HCT116 (cell line): ENCODE results near the gene C15orf62. TPM values are rescaled to one million over a fixed set of nuclear protein-coding genes. Genes with fewer than 3 reads are reported as not detected.

Source experiments
- ATAC-seq: fragments of 200-7000 bp; cut with Tn5 transposase; 2 replicates; pipeline ENCODE4 v1.9.1; 2020; ENCODE audit warnings: mild to moderate bottlenecking, moderate library complexity
- BruUV-seq: library from RNA; stranded (reverse); fragments of 400-500 nt; replicated peaks from 2 replicates; lab custom pipeline; 2021; lab: Mats Ljungman, UMichigan
- CTCF ChIA-PET: fragments of 300-600 bp; sonication (Branson Sonifier 250); formaldehyde crosslinking; loops from one replicate; lab custom pipeline; 2021; ENCODE audit warnings: antibody characterized with exemption; lab: Charles Lee
- POLR2A ChIA-PET: fragments of 300-600, 350-600 bp; sonication (Branson Sonifier 250); formaldehyde crosslinking; loops from one replicate; lab custom pipeline; 2021; ENCODE audit warnings: antibody characterized with exemption; lab: Charles Lee
- RAD21 ChIA-PET, 2 experiments: fragments of 300-600 bp; sonication (Branson Sonifier 250); formaldehyde crosslinking; loops; one replicate each; lab custom pipeline; 2023; ENCODE audit warnings: low total read pairs in 2 of 2; ENCODE audit not compliant: uncharacterized antibody in 2 of 2, unreplicated experiment in 2 of 2, low non-redundant PET in 1 of 2; lab: Charles Lee
- DNase-seq: peaks from one replicate; pipeline ENCODE4 v3.0.0-alpha.2; 2010; ENCODE audit warnings: low read depth, low spot score
- H2AFZ ChIP-seq: fragments of 200-600 bp; shearing (Covaris generic), sonication (generic); 2 replicates; pipeline ENCODE4 v1.6.1; 2017; ENCODE audit warnings: low read depth, mixed run types, mixed read lengths, antibody characterized with exemption, low read length; ENCODE audit not compliant: poor library complexity, severe bottlenecking
- H3K27ac ChIP-seq: 2 replicates; pipeline ENCODE4 v1.5.1; 2012; ENCODE audit warnings: low read depth, low read length
- H3K27me3 ChIP-seq: fragments of 200-600 bp; sonication (generic); 2 replicates; pipeline ENCODE4 v1.6.1; 2016; ENCODE audit warnings: mixed run types, low read length, mixed read lengths; ENCODE audit not compliant: insufficient read depth
- H3K36me3 ChIP-seq, 2 experiments: fragments of 200-500 bp in 1 of 2; fragments of 200-600 bp in 1 of 2; sonication (Bioruptor generic) in 1 of 2; sonication (generic) in 1 of 2; 2 replicates each; pipeline versions ENCODE4 v1.5.1 to v1.6.1; 2014 to 2016; ENCODE audit warnings: low read length in 2 of 2, inconsistent platforms in 1 of 2, mixed read lengths in 1 of 2, mixed run types in 1 of 2; ENCODE audit not compliant: insufficient read depth in 2 of 2, control insufficient read depth in 1 of 2
- H3K4me1 ChIP-seq, 2 experiments: fragments of 200-600 bp in 1 of 2; sonication (generic) in 1 of 2; 2 replicates each; pipeline versions ENCODE4 v1.5.1 to v1.6.1; 2012 to 2017; ENCODE audit warnings: low read length in 2 of 2, inconsistent platforms in 1 of 2, mild to moderate bottlenecking in 1 of 2, mixed read lengths in 1 of 2, mixed run types in 1 of 2, moderate library complexity in 1 of 2; ENCODE audit not compliant: insufficient read depth in 2 of 2, control insufficient read depth in 1 of 2
- H3K4me2 ChIP-seq: fragments of 200-600 bp; sonication (generic); 2 replicates; pipeline ENCODE4 v1.6.1; 2017; ENCODE audit warnings: mixed run types, low read length, mixed read lengths
- H3K4me3 ChIP-seq, 2 experiments: fragments of 200-600 bp in 1 of 2; sonication (generic) in 1 of 2; replicated peaks in 1 of 2; 2 replicates each; pipeline ENCODE4 v1.5.1; 2011 to 2016; ENCODE audit warnings: low read length in 2 of 2, control low read depth in 1 of 2, low read depth in 1 of 2, mild to moderate bottlenecking in 1 of 2, mixed read lengths in 1 of 2, mixed run types in 1 of 2
- H3K79me2 ChIP-seq: fragments of 200-600 bp; sonication (generic); 2 replicates; pipeline ENCODE4 v1.6.1; 2017; ENCODE audit warnings: mild to moderate bottlenecking, mixed run types, low read length, moderate library complexity, mixed read lengths; ENCODE audit not compliant: insufficient read depth
- H3K9ac ChIP-seq: fragments of 200-600 bp; sonication (generic); 2 replicates; pipeline ENCODE4 v1.6.1; 2016; ENCODE audit warnings: low read length, mixed read lengths
- H3K9me2 ChIP-seq: fragments of 200-600 bp; sonication (generic), shearing (Covaris generic); 2 replicates; pipeline ENCODE4 v1.6.1; 2017; ENCODE audit warnings: mixed run types, mild to moderate bottlenecking, moderate library complexity; ENCODE audit not compliant: insufficient read depth
- H3K9me3 ChIP-seq, 2 experiments: fragments of 200-500 bp in 1 of 2; fragments of 200-600 bp in 1 of 2; sonication (Bioruptor generic) in 1 of 2; sonication (generic) in 1 of 2; 2 replicates each; pipeline ENCODE4 v1.6.1; 2014 to 2017; ENCODE audit warnings: low read length in 2 of 2, mixed read lengths in 2 of 2, inconsistent platforms in 1 of 2, low read depth in 1 of 2, mild to moderate bottlenecking in 1 of 2, mixed run types in 1 of 2, moderate library complexity in 1 of 2; ENCODE audit not compliant: control insufficient read depth in 1 of 2, insufficient read depth in 1 of 2
- H4K20me1 ChIP-seq: fragments of 200-600 bp; sonication (generic), shearing (Covaris generic); 2 replicates; pipeline ENCODE4 v1.6.1; 2017; ENCODE audit warnings: mixed run types, mild to moderate bottlenecking, moderate library complexity; ENCODE audit not compliant: insufficient read depth
- CBX3 ChIP-seq: IDR thresholded peaks from 2 replicates; pipeline ENCODE4 v1.6.1; 2012; ENCODE audit warnings: low read depth
- CEBPB ChIP-seq: IDR thresholded peaks from 2 replicates; pipeline ENCODE4 v1.6.1; 2012; ENCODE audit warnings: low read depth
- CTCF ChIP-seq, 3 experiments: fragments of 200-600 bp in 1 of 3; sonication (generic) in 1 of 3; IDR thresholded peaks in 2 of 3; conservative IDR thresholded peaks in 1 of 3; 2 replicates each; pipeline ENCODE4 v1.5.1; 2012 to 2017; ENCODE audit warnings: low read depth in 2 of 3, low read length in 2 of 3, antibody characterized with exemption in 1 of 3, borderline replicate concordance in 1 of 3, control low read depth in 1 of 3, mild to moderate bottlenecking in 1 of 3, mixed read lengths in 1 of 3, mixed run types in 1 of 3, moderate library complexity in 1 of 3; ENCODE audit not compliant: insufficient read depth in 1 of 3
- EZH2 ChIP-seq: fragments of 200-600 bp; sonication (generic); IDR thresholded peaks from 2 replicates; pipeline ENCODE4 v1.6.1; 2017; ENCODE audit warnings: antibody characterized with exemption, mixed run types
- EZH2phosphoT487 ChIP-seq: fragments of 200-600 bp; IDR thresholded peaks from 2 replicates; pipeline ENCODE4 v1.6.1; 2018; ENCODE audit warnings: antibody characterized with exemption, borderline replicate concordance
- JUND ChIP-seq: IDR thresholded peaks from 2 replicates; pipeline ENCODE4 v1.6.1; 2012
- MAX ChIP-seq: IDR thresholded peaks from 2 replicates; pipeline ENCODE4 v1.6.1; 2012
- POLR2A ChIP-seq: IDR thresholded peaks from 2 replicates; pipeline ENCODE4 v1.7.0; 2011; ENCODE audit warnings: borderline replicate concordance; ENCODE audit not compliant: insufficient read depth, insufficient read length; ENCODE audit errors: extremely low read depth
- RAD21 ChIP-seq: IDR thresholded peaks from 2 replicates; pipeline ENCODE4 v1.6.1; 2012; ENCODE audit warnings: low read depth, mild to moderate bottlenecking
- REST ChIP-seq: IDR thresholded peaks from 2 replicates; pipeline ENCODE4 v1.6.1; 2012; ENCODE audit warnings: low read depth
- SIN3A ChIP-seq: IDR thresholded peaks from 2 replicates; pipeline ENCODE4 v1.6.1; 2012; ENCODE audit warnings: low read depth
- SP1 ChIP-seq: IDR thresholded peaks from 2 replicates; pipeline ENCODE4 v1.6.1; 2012; ENCODE audit warnings: low read depth
- SRF ChIP-seq: IDR thresholded peaks from 2 replicates; pipeline ENCODE4 v1.6.1; 2012; ENCODE audit warnings: low read depth
- TCF7L2 ChIP-seq: IDR thresholded peaks from 2 replicates; pipeline ENCODE4 v1.7.0; 2011; ENCODE audit warnings: borderline replicate concordance, inconsistent platforms; ENCODE audit not compliant: insufficient read depth, insufficient read length; ENCODE audit errors: extremely low read depth
- YY1 ChIP-seq: IDR thresholded peaks from 2 replicates; pipeline ENCODE4 v1.6.1; 2011; ENCODE audit warnings: low read length, low read depth, moderate library complexity, mild to moderate bottlenecking; ENCODE audit not compliant: insufficient replicate concordance; ENCODE audit errors: extremely low read depth
- ZFX ChIP-seq: fragments of 450-650 bp; IDR thresholded peaks from 2 replicates; pipeline ENCODE4 v1.6.1; 2017
- ZNF274 ChIP-seq: fragments of 200-500 bp; sonication (Bioruptor generic); IDR thresholded peaks from 2 replicates; pipeline ENCODE4 v1.6.1; 2014; ENCODE audit warnings: mild to moderate bottlenecking, low read depth, low read length, inconsistent platforms
- intact Hi-C: fragments of 100-400 bp; cut with micrococcal nuclease; formaldehyde crosslinking; loops from 2 replicates; pipeline ENCODE4 v1.10.0; 2022
- total RNA-seq: library from RNA; stranded (reverse); gene quantifications from one replicate; pipeline ENCODE4 v1.2.1, GENCODE V29; 2021; ENCODE audit not compliant: unreplicated experiment
- TF ChIP-seq, protein P1 (sequence below): IDR thresholded peaks from 2 replicates; pipeline ENCODE4 v1.6.1; 2012
- TF ChIP-seq, protein P2 (sequence below): IDR thresholded peaks from 2 replicates; pipeline ENCODE4 v1.6.1; 2011; ENCODE audit warnings: mild to moderate bottlenecking, low read length, moderate library complexity; ENCODE audit not compliant: insufficient replicate concordance; ENCODE audit errors: extremely low read depth

The C15orf62 gene
- total RNA-seq, 1 experiment from 2014 or later, result 0.10 TPM

GRCh38 chr15:40766194-40766815, 3.5 kb upstream of the C15orf62 start:
- Histone ChIP-seq H3K36me3 (no peaks in the 10 kb centered on the region; a peak in 1 of 4 replicates), H3K9ac (no peak overlapping the region), H4K20me1 (no peaks in the 10 kb centered on the region), H3K9me3 (no peaks in the 10 kb centered on the region), H3K9me2 (no peaks in the 10 kb centered on the region), H3K4me3 (no peak overlapping the region), H2AFZ (no peak overlapping the region), H3K27ac (no peak overlapping the region), H3K4me2 (no peak overlapping the region), H3K27me3 (no peaks in the 10 kb centered on the region), H3K4me1 (peaks cover 32 to 74% of the 10 kb centered on the region in 2 experiments), H3K79me2 (no peaks in the 10 kb centered on the region)
- no TSS peak for BruUV-seq
- ATAC-seq (no peak), DNase-seq (no peak)
- intact Hi-C loops, result no loop called here
- RAD21 ChIA-PET, result no interaction called here
- CTCF ChIA-PET, result interaction anchor here (1.7 kb wide), 1 partner anchor 128 kb away, joined by 4 read pairs; the partner anchor contains the start of gene VPS18
- POLR2A ChIA-PET, result no interaction called here
- TF ChIP-seq TCF7L2 (no peak), SP1 (no peak), POLR2A (no peak), ZNF274 (no peak), CEBPB (no peak), SIN3A (no peak), SRF (no peak), RAD21 (no peak), YY1 (no peak), JUND (no peak), MAX (no peak), CBX3 (no peak), ZFX (no peak), EZH2 (no peak), REST (no peak), CTCF (IDR thresholded peaks at IDR 0.05 in 2 of 3, conservative IDR thresholded peaks at IDR 0.05 in 1 of 3; ENCODE audit: borderline replicate concordance in 1 of 3, insufficient read depth in 1 of 3, low read depth in 2 of 3, low read length in 2 of 3) (no peak), EZH2phosphoT487 (no peak)
- TF ChIP-seq, protein P1, sequence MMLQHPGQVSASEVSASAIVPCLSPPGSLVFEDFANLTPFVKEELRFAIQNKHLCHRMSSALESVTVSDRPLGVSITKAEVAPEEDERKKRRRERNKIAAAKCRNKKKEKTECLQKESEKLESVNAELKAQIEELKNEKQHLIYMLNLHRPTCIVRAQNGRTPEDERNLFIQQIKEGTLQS, result no peak
- TF ChIP-seq, protein P2, sequence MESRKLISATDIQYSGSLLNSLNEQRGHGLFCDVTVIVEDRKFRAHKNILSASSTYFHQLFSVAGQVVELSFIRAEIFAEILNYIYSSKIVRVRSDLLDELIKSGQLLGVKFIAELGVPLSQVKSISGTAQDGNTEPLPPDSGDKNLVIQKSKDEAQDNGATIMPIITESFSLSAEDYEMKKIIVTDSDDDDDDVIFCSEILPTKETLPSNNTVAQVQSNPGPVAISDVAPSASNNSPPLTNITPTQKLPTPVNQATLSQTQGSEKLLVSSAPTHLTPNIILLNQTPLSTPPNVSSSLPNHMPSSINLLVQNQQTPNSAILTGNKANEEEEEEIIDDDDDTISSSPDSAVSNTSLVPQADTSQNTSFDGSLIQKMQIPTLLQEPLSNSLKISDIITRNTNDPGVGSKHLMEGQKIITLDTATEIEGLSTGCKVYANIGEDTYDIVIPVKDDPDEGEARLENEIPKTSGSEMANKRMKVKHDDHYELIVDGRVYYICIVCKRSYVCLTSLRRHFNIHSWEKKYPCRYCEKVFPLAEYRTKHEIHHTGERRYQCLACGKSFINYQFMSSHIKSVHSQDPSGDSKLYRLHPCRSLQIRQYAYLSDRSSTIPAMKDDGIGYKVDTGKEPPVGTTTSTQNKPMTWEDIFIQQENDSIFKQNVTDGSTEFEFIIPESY, result no peak
